Stimulated activated CD4-positive, alpha-beta T cell treated with anti-CD3 and anti-CD28 coated beads, Interleukin-12 subunit alpha, Interleukin-12 subunit beta, amount 100 ng/mL, for 4 hours (primary cell): Measurements from ENCODE around the gene IL20.
A peak's percentile ranks its signal among the peaks of the same experiment; 100 is the strongest.

ENCODE experiments used
- DNase-seq: peaks from one replicate; pipeline ENCODE4 v3.0.0-alpha.2; 2020

The IL20 gene

GRCh38 chr1:206905295-206906164, 40.1 kb downstream of the IL20 start:
- DNase-seq, result peak; percentile 46

- DNase-seq, result no peak
Observed at GRCh38 chr1:206907304-206907991, 42.0 kb downstream of the IL20 start.

- no peak for DNase-seq
Observed at GRCh38 chr1:206908038-206908437, 42.6 kb downstream of the IL20 start.

GRCh38 chr1:206909161-206909882, 43.9 kb downstream of the IL20 start:
- DNase-seq, result peak; percentile 53

GRCh38 chr1:206909883-206910318, 44.5 kb downstream of the IL20 start:
- no peak for DNase-seq

- DNase-seq, result no peak
Observed at GRCh38 chr1:206911064-206911663, 45.7 kb downstream of the IL20 start.

GRCh38 chr1:206912445-206913095, 47.1 kb downstream of the IL20 start:
- no peak for DNase-seq

- DNase-seq, result no peak
Observed at GRCh38 chr1:206913766-206914537, 48.5 kb downstream of the IL20 start.

- DNase-seq, result no peak
Observed at GRCh38 chr1:206915030-206915735, 49.8 kb downstream of the IL20 start.

GRCh38 chr1:206916000-206916709, 50.7 kb downstream of the IL20 start:
- DNase-seq, result no peak

GRCh38 chr1:206918076-206918475, 52.7 kb downstream of the IL20 start:
- no peak for DNase-seq
